DMS 273 (cell line): ENCODE results near the gene EIF3B.
"Not testable (repeated sequence)": the region's sequence is repeated elsewhere in the genome, so short reads cannot be mapped to it uniquely, and the experiment has no call there.

ENCODE experiments used
- DNase-seq: peaks from one replicate; lab custom pipeline; 2025; ENCODE audit not compliant: unreplicated experiment; lab: John Stamatoyannopoulos, UW

The EIF3B gene

GRCh38 chr7:2354186-2354938 lies at the start of gene EIF3B:
TSS of gene EIF3B (plus strand) at chr7:2354827. CDS start at chr7:2354922, 95 bp downstream.
- peak; percentile 98 for DNase-seq

GRCh38 chr7:2305258-2305657 lies 49.4 kb upstream of the EIF3B start:
- DNase-seq = not testable (repeated sequence)

GRCh38 chr7:2306688-2307087 lies 47.9 kb upstream of the EIF3B start:
- no peak for DNase-seq

- no peak for DNase-seq
Observed at GRCh38 chr7:2307690-2308107, 46.9 kb upstream of the EIF3B start.

GRCh38 chr7:2309889-2310331 lies 44.7 kb upstream of the EIF3B start:
- DNase-seq = no peak

- no peak for DNase-seq
Observed at GRCh38 chr7:2312267-2312929, 42.2 kb upstream of the EIF3B start.

GRCh38 chr7:2313450-2314208 lies 41.0 kb upstream of the EIF3B start:
- peak; percentile 58 for DNase-seq

GRCh38 chr7:2314209-2314955 lies 40.2 kb upstream of the EIF3B start, which contains the start of gene SNX8:
TSS of gene SNX8 (minus strand) at chr7:2314441. CDS start at chr7:2314421, 20 bp downstream.
- DNase-seq = peak; percentile 99

GRCh38 chr7:2314956-2315530 lies 39.6 kb upstream of the EIF3B start:
- not testable (repeated sequence) for DNase-seq

GRCh38 chr7:2315787-2316186 lies 38.8 kb upstream of the EIF3B start:
- no peak for DNase-seq

GRCh38 chr7:2316578-2316977 lies 38.0 kb upstream of the EIF3B start:
- no peak for DNase-seq

- no peak for DNase-seq
Observed at GRCh38 chr7:2317556-2318293, 36.9 kb upstream of the EIF3B start.

GRCh38 chr7:2321020-2321419 lies 33.6 kb upstream of the EIF3B start:
- DNase-seq = peak; percentile 74

GRCh38 chr7:2325162-2325561 lies 29.5 kb upstream of the EIF3B start:
- no peak for DNase-seq

- DNase-seq = no peak
Observed at GRCh38 chr7:2326951-2327350, 27.7 kb upstream of the EIF3B start.

GRCh38 chr7:2330493-2330892 lies 24.1 kb upstream of the EIF3B start:
- DNase-seq = no peak

GRCh38 chr7:2331707-2332106 lies 22.9 kb upstream of the EIF3B start:
- DNase-seq = no peak

GRCh38 chr7:2332606-2333231 lies 21.9 kb upstream of the EIF3B start:
- DNase-seq = not testable (repeated sequence)

- no peak for DNase-seq
Observed at GRCh38 chr7:2336626-2337299, 17.9 kb upstream of the EIF3B start.
